GM04503 (cell line): Measurements from ENCODE around the gene RTN4RL1.
"Not testable (repeated sequence)": the region's sequence is repeated elsewhere in the genome, so short reads cannot be mapped to it uniquely, and the experiment has no call there.

Experiments
- DNase-seq: peaks from one replicate; pipeline ENCODE4 v3.0.0-alpha.2; 2012; ENCODE audit warnings: low read depth

RTN4RL1 gene

GRCh38 chr17:1916963-1917715, 108.0 kb downstream of the RTN4RL1 start:
- no peak for DNase-seq

- DNase-seq = no peak
These were observed 108.8 kb downstream of the RTN4RL1 start for GRCh38 chr17:1916316-1916715.

GRCh38 chr17:1915889-1916288, 109.2 kb downstream of the RTN4RL1 start:
- no peak for DNase-seq

GRCh38 chr17:1914661-1915083, 110.5 kb downstream of the RTN4RL1 start:
- DNase-seq = no peak

GRCh38 chr17:1913702-1914101, 111.4 kb downstream of the RTN4RL1 start:
- no peak for DNase-seq

- no peak for DNase-seq
These were observed 113.0 kb downstream of the RTN4RL1 start for GRCh38 chr17:1912146-1912545.

- DNase-seq = no peak
These were observed 115.1 kb downstream of the RTN4RL1 start for GRCh38 chr17:1909985-1910384.

- peak; percentile 27 for DNase-seq
These were observed 116.3 kb downstream of the RTN4RL1 start for GRCh38 chr17:1908699-1909309.

- no peak for DNase-seq
These were observed 117.0 kb downstream of the RTN4RL1 start for GRCh38 chr17:1907909-1908698.

GRCh38 chr17:1907216-1907631, 117.9 kb downstream of the RTN4RL1 start:
- no peak for DNase-seq

GRCh38 chr17:1906662-1907101, 118.5 kb downstream of the RTN4RL1 start:
- no peak for DNase-seq

GRCh38 chr17:1905190-1905913, 119.8 kb downstream of the RTN4RL1 start:
- no peak for DNase-seq

- DNase-seq = no peak
These were observed 120.6 kb downstream of the RTN4RL1 start for GRCh38 chr17:1904273-1905182.

- no peak for DNase-seq
These were observed 125.6 kb downstream of the RTN4RL1 start for GRCh38 chr17:1899403-1900000.

- DNase-seq = no peak
These were observed 126.3 kb downstream of the RTN4RL1 start for GRCh38 chr17:1898872-1899271.

GRCh38 chr17:1898332-1898731, 126.8 kb downstream of the RTN4RL1 start:
- no peak for DNase-seq

- no peak for DNase-seq
These were observed 128.0 kb downstream of the RTN4RL1 start for GRCh38 chr17:1897105-1897656.

GRCh38 chr17:1896243-1897104, 128.7 kb downstream of the RTN4RL1 start:
- DNase-seq = no peak

- DNase-seq = not testable (repeated sequence)
These were observed 129.7 kb downstream of the RTN4RL1 start for GRCh38 chr17:1895479-1895878.
